OCI-LY1 (cell line): ENCODE data around the gene POM121.
"Not testable (repeated sequence)": the region's sequence is repeated elsewhere in the genome, so short reads cannot be mapped to it uniquely, and the experiment has no call there.

ENCODE experiments used
- H2AFZ ChIP-seq: fragments of 200-600 bp; sonication (generic), shearing (Covaris generic); 2 replicates; pipeline ENCODE4 v1.6.0; 2014; ENCODE audit warnings: antibody characterized with exemption, mild to moderate bottlenecking, low read length
- H3F3A ChIP-seq: fragments of 200-600 bp; sonication (generic), shearing (Covaris generic); 2 replicates; pipeline ENCODE4 v1.6.0; 2014; ENCODE audit warnings: mild to moderate bottlenecking, antibody characterized with exemption, low read length, moderate library complexity; ENCODE audit not compliant: insufficient read depth
- H3K27ac ChIP-seq: fragments of 200-600 bp; sonication (generic); 2 replicates; pipeline ENCODE4 v1.5.1; 2014; ENCODE audit warnings: low read length, mixed run types, mild to moderate bottlenecking, low read depth; ENCODE audit not compliant: poor library complexity, severe bottlenecking
- H3K27me3 ChIP-seq: fragments of 200-600 bp; sonication (generic); 2 replicates; pipeline ENCODE4 v1.6.0; 2014; ENCODE audit warnings: antibody characterized with exemption, mild to moderate bottlenecking, low read length, moderate library complexity; ENCODE audit not compliant: insufficient read depth
- H3K36me3 ChIP-seq: fragments of 200-600 bp; sonication (generic); 2 replicates; pipeline ENCODE4 v1.6.1; 2014; ENCODE audit warnings: mild to moderate bottlenecking, antibody characterized with exemption, low read length, moderate library complexity, mixed read lengths; ENCODE audit not compliant: insufficient read depth
- H3K4me1 ChIP-seq: fragments of 200-600 bp; sonication (generic); 2 replicates; pipeline ENCODE4 v1.5.1; 2014; ENCODE audit warnings: mild to moderate bottlenecking, low read length, moderate library complexity; ENCODE audit not compliant: insufficient read depth, severe bottlenecking
- H3K4me2 ChIP-seq: fragments of 200-600 bp; sonication (generic), shearing (Covaris generic); 2 replicates; pipeline ENCODE4 v1.6.1; 2014; ENCODE audit warnings: low read length
- H3K4me3 ChIP-seq: fragments of 200-600 bp; sonication (generic); 2 replicates; pipeline ENCODE4 v1.5.1; 2014; ENCODE audit warnings: low read length, low read depth, mild to moderate bottlenecking, mixed read lengths; ENCODE audit not compliant: poor library complexity, severe bottlenecking
- H3K79me2 ChIP-seq: fragments of 200-600 bp; shearing (Covaris generic); 2 replicates; pipeline ENCODE4 v1.6.1; 2016; ENCODE audit warnings: mixed run types, low read length, mixed read lengths; ENCODE audit not compliant: insufficient read depth
- H3K9ac ChIP-seq: fragments of 200-600 bp; sonication (generic), shearing (Covaris generic); 2 replicates; pipeline ENCODE4 v1.6.1; 2014; ENCODE audit warnings: mild to moderate bottlenecking, low read length, mixed read lengths
- H3K9me2 ChIP-seq: fragments of 200-600 bp; sonication (generic), shearing (Covaris generic); 2 replicates; pipeline ENCODE4 v1.6.1; 2014; ENCODE audit warnings: low read depth, mild to moderate bottlenecking, low read length, mixed read lengths
- H3K9me3 ChIP-seq: fragments of 200-600 bp; shearing (Covaris generic); 2 replicates; pipeline ENCODE4 v1.6.1; 2014; ENCODE audit warnings: low read length, mixed read lengths
- H4K20me1 ChIP-seq: fragments of 200-600 bp; sonication (generic), shearing (Covaris generic); 2 replicates; pipeline ENCODE4 v1.6.0; 2016; ENCODE audit warnings: mild to moderate bottlenecking, low read length; ENCODE audit not compliant: insufficient read depth

The POM121 gene

DNA sequence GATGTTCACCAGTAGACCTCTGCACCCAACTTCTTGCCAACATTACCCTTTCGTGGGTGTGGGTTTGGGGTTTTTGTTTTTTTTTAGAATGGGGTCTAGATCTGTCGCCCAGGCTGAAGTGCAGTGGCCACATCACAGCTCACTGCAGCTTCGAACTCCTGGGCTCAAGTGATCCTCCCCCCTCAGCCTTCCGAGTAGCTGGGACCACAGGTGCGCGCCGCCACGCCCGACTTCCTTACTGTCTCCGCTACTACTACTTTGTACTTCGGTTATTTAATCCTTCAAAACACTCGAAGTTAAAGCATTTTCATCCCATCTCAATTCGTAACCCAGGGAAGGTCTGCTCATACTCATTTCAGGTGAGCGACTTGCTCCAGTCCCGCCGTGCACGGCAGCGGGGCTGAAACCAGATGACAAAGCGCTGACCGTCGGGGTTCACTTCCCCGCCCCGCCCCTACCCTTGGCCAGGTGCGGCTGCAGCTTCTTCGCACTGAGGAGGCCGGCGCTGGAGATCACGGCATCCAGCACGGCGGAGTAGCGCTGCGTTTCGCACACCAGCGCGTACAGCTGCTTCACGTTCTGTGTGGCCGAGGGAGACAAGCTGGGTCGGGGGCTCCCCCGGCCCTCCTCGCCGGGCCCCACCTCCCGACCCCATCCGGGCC lies 29.1 kb downstream of the POM121 start:
- H3K79me2 ChIP-seq = not testable (repeated sequence)
- H3K4me3 ChIP-seq = peak overlapping the region; percentile 60

DNA sequence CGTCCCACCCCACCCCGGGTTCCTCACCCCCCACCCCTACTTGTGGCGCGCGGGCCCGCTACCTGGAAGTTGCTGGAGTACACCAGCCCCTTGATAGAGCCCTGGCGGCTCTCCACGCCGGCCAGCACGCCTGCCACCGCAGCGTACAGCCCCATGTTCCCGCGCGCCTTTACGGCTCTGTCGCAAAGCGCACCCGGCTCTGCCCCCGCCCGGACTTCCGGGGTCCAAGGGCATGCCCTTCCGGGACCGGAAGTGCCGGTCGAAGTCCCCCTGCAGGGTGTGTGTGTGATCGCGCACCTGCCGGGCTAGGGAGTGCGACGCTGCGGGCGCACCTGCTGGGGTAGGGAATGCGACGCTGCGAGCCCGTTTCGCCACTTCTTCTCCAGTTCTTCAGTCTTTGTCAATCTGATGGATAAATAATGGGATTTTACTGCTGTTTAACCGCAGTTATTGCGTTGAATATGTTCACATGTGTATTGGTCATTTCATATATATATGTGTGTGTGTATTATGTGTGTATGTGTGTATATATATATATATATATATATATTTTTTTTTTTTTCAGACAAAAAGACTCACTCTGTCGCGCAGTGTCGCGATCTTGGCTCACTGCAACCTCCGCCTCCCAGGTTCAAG lies 29.8 kb downstream of the POM121 start:
- H3F3A ChIP-seq, H3K4me1 ChIP-seq, H4K20me1 ChIP-seq, H3K27ac ChIP-seq, H3K79me2 ChIP-seq, H2AFZ ChIP-seq, H3K9ac ChIP-seq, H3K27me3 ChIP-seq, H3K9me3 ChIP-seq, H3K36me3 ChIP-seq, H3K9me2 ChIP-seq: not testable (repeated sequence)
- Histone ChIP-seq H3K4me2 (peak overlapping the region; percentile 42; the same call in 1 of the 2 replicates), H3K4me3 (peak overlapping the region; percentile 43)

More for the DNA sequence above, 29.1 kb downstream of the POM121 start:
- H3K36me3 ChIP-seq, H3K9me3 ChIP-seq, H3F3A ChIP-seq, H3K4me1 ChIP-seq, H3K9me2 ChIP-seq, H3K27me3 ChIP-seq, H3K27ac ChIP-seq, H4K20me1 ChIP-seq, H2AFZ ChIP-seq: not testable (repeated sequence)
- H3K4me2 ChIP-seq = peak overlapping the region; percentile 66; the same call in 1 of the 2 replicates
- H3K9ac ChIP-seq = peak overlapping the region; percentile 47; the same call in 1 of the 2 replicates

DNA sequence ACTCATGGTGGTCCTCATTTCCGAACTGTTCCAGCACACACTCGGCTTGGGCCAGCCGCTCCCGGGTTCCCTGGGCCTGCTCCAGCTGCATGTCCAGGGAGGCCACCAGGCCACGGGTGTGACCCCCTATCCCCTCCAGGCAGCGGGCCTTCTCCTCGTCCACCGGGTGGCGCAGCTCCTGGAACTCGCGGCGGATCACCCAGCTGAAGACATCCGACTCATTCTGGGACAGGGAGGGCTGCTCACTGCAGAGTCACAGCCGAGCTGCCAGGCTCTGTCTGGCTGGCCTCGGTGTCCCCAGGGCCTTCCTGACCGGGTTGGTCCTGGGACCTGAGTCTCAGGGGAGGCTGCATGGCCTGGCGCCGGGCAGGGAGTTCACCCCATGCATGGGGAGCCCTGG lies 35.1 kb downstream of the POM121 start:
- not testable (repeated sequence) for H3K9ac ChIP-seq, H3K9me2 ChIP-seq, H3K27ac ChIP-seq, H3F3A ChIP-seq, H3K9me3 ChIP-seq, H3K4me1 ChIP-seq, H3K4me3 ChIP-seq, H4K20me1 ChIP-seq, H3K79me2 ChIP-seq, H2AFZ ChIP-seq, H3K27me3 ChIP-seq, H3K4me2 ChIP-seq, H3K36me3 ChIP-seq

DNA sequence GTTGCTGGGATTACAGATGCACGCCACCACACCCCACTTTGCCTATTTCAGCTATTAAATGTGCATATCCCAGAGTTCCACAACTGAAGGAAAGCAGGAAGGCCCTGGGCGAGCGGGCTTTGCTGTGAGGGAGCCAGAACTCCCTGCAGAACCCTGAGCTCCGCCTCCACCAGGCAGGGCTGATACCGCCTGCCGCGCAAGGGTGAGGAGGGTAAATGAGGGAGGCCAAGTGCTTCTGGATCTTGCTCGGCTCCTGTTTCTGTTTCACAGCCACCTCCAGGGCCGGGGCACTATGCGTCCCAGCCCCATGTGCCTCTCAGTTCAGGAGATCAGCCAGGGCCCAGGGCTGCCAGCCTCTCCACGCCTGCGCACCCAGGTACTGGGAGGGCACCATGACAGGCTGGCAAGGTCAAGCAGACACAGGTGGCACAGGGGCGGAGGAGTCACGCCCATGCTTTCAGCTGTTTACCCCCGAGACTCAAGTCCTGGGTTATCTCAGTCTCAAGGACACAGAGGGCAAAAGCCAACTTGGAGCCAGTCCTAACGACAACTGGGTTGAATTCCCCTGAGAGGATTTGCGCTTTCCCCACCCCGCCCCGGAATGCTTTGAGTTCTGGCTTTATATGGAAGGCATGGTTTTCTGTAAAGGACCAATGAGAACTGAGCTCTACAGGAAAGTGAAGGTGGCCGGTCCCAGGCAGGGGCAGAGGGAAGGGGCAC lies 35.9 kb downstream of the POM121 start:
- not testable (repeated sequence) for H3K4me1 ChIP-seq, H3K9me3 ChIP-seq, H3K9me2 ChIP-seq, H3K4me2 ChIP-seq, H3K4me3 ChIP-seq, H3K79me2 ChIP-seq, H3K27me3 ChIP-seq, H3K36me3 ChIP-seq, H3K27ac ChIP-seq, H3K9ac ChIP-seq, H3F3A ChIP-seq, H4K20me1 ChIP-seq, H2AFZ ChIP-seq

DNA sequence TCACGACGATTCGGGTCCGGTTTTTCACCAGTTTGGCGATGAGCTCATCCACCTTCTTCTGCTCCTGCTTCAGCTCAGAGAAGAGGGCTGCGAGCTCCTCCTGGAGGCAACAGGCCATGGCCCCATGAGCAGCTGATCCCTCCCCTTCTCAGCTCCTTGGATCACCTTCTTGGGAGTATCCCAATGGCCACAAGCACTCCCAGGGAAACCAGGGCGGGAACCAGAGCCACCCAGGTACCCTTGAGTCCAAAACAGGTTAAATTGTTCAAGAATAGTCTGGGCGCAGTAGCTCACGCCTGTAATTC lies 36.4 kb downstream of the POM121 start:
- not testable (repeated sequence) for H3K36me3 ChIP-seq, H3K4me2 ChIP-seq

DNA sequence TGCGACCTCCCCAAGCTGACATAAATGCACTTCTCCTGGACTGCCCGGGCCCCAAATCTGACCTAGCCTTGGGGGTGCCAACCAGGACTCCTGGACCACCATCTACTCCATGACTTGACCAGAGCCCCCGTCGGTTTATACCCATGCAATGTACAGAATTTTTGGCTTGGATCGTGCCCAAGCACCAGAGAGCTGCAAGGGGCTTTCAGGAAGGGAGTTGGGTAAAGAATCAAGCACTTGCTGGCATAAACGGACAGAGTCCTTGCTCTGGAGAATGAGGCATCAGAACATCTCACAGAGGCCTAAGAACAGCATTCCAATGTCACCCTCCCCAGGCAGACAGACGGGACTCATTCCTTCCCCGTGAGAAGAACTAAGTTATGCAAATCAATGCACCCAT lies 38.2 kb downstream of the POM121 start:
- H3K4me1 ChIP-seq, H2AFZ ChIP-seq, H3K79me2 ChIP-seq, H4K20me1 ChIP-seq, H3K36me3 ChIP-seq, H3F3A ChIP-seq, H3K4me2 ChIP-seq, H3K4me3 ChIP-seq, H3K9ac ChIP-seq, H3K9me3 ChIP-seq, H3K27ac ChIP-seq, H3K9me2 ChIP-seq, H3K27me3 ChIP-seq: not testable (repeated sequence)

More for the DNA sequence above, 36.4 kb downstream of the POM121 start:
- H3F3A ChIP-seq, H3K79me2 ChIP-seq, H3K9me2 ChIP-seq, H3K27ac ChIP-seq, H3K4me3 ChIP-seq, H2AFZ ChIP-seq, H3K9ac ChIP-seq, H3K9me3 ChIP-seq, H3K27me3 ChIP-seq, H4K20me1 ChIP-seq, H3K4me1 ChIP-seq: not testable (repeated sequence)

DNA sequence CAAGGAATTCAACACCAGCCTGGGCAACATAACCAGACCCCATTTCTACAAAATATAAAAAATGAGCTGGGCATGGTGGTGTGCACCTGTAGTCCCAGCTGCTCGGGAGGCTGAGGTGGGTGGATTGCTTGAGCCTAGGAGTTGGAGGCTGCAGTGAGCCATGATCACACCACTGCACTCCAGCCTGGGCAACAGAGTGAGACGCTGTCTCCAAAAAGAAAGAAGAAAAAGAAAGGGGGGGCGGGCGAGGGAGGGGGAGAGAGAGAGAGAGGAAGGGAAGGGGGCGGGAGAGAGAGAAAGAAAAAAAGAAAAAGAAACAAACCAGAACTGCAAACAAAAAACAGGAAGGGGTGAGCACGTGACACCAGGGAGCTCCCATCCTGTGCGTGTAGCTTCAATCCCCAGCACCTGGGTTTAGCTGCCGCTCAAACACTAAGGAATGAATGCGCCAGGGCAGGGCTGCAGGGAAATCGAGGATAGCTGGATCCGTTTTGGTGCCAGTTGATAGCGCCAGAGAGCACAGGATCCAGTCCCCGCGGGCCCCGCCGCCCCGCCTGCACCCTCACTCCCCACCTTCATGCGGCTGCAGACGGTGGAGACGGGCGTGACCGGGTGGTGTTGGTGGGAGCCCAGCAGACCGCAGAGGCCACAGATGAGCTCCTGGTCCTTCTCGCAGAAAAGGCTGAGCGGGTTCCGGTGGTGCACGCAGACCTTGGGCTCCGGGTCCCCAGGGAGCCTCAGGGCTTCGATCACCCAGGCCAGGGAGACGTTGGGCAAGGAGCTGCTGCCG lies 40.5 kb downstream of the POM121 start:
- not testable (repeated sequence) for H3K79me2 ChIP-seq, H3K4me1 ChIP-seq, H4K20me1 ChIP-seq, H3K4me3 ChIP-seq, H3F3A ChIP-seq, H3K4me2 ChIP-seq, H3K27ac ChIP-seq, H2AFZ ChIP-seq, H3K9me3 ChIP-seq, H3K9me2 ChIP-seq, H3K27me3 ChIP-seq, H3K9ac ChIP-seq, H3K36me3 ChIP-seq
